Lower leg skin (tissue), 4 donors: ENCODE data around the gene POLR2B. TPM values are rescaled to one million over a fixed set of nuclear protein-coding genes. Genes with fewer than 3 reads are reported as not detected.
"Not testable (repeated sequence)": the region's sequence is repeated elsewhere in the genome, so short reads cannot be mapped to it uniquely, and the experiment has no call there.

ENCODE experiments used
- DNase-seq, 2 donors: peaks; one replicate each; pipeline ENCODE4 v3.0.0-alpha.2; 2019; ENCODE audit warnings: low spot score in 2 of 2
- H3K4me3 ChIP-seq: fragments of 200-600 bp; sonication (generic); 2 replicates; pipeline ENCODE4 v1.5.1; 2017; ENCODE audit warnings: mild to moderate bottlenecking, low read depth; ENCODE audit not compliant: poor library complexity, severe bottlenecking
- POLR2A ChIP-seq, 2 donors: fragments of 450-650 bp; IDR thresholded peaks; one replicate each; pipeline ENCODE4 v1.6.1; 2016 to 2017; ENCODE audit warnings: antibody characterized with exemption in 2 of 2, mild to moderate bottlenecking in 1 of 2, moderate library complexity in 1 of 2
- WGBS, 2 donors: methylation state at CpG; one replicate each; pipeline ENCODE4 v1.1.5; 2018; 5-methylcytosine and 5-hydroxymethylcytosine counted together
- intact Hi-C: fragments of 100-400 bp; cut with DNase I; formaldehyde crosslinking; loops from one replicate; pipeline ENCODE4 v1.15.0; 2023; ENCODE audit warnings: low total_unique reads
- total RNA-seq, 4 donors: library from RNA; depleted of rRNA; stranded (reverse); fragments of >200 nt; gene quantifications; one replicate each; pipeline ENCODE4 v1.1.0, GENCODE V29; 2016
- TF ChIP-seq, protein P1 (sequence below), 3 donors: fragments of 450-650 bp; IDR thresholded peaks; one replicate each; pipeline ENCODE4 v1.5.1; 2016; ENCODE audit warnings: antibody characterized with exemption in 3 of 3, mild to moderate bottlenecking in 3 of 3, moderate library complexity in 2 of 3

Gene POLR2B
- total RNA-seq, 4 donors from 2014 or later, result 47.5 to 109 (median 75.1) TPM

DNA sequence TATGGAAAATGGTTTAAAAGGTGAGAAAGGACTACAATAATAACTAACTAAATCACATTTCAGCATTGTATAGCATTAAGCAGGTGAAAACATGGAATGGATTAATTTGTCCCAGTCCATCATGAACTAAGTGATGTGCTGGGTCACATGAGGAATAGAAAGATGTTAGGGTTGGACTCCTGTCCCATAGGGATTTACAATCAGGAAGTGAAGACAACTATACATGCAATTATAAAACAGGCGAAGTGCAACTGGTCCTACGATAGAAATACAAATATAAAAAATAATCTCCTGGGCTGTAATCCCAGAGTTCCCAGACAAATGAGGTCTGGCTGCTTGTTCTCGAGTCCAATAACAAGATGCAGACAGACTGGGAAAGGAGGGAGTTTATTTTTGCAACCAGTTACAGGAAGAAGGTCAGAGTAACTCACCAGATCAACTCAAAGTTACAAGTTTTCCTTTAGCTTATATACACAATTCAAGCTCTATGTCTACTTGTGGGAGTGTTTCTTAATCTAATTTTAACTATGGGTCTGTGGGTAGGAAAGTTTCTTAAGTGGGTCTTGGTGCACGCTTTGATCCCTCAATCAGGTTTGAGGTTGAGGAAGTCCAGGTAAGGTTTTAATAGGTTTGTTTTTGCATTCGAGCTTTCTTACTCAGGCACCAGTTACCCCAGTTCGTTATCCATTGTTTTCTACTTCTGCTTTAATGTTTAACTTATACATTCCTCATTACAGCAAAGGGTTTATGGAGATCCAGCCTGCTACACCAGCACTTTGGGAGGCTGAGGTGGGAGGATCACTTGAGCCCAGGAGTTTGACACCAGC, 81.4 kb downstream of the POLR2B start:
- DNase-seq, result no peak
- TF ChIP-seq POLR2A (IDR thresholded peaks at IDR 0.05), result no peak
- TF ChIP-seq, protein P1, sequence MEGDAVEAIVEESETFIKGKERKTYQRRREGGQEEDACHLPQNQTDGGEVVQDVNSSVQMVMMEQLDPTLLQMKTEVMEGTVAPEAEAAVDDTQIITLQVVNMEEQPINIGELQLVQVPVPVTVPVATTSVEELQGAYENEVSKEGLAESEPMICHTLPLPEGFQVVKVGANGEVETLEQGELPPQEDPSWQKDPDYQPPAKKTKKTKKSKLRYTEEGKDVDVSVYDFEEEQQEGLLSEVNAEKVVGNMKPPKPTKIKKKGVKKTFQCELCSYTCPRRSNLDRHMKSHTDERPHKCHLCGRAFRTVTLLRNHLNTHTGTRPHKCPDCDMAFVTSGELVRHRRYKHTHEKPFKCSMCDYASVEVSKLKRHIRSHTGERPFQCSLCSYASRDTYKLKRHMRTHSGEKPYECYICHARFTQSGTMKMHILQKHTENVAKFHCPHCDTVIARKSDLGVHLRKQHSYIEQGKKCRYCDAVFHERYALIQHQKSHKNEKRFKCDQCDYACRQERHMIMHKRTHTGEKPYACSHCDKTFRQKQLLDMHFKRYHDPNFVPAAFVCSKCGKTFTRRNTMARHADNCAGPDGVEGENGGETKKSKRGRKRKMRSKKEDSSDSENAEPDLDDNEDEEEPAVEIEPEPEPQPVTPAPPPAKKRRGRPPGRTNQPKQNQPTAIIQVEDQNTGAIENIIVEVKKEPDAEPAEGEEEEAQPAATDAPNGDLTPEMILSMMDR (IDR thresholded peaks at IDR 0.05), result no peak
- no peak overlapping the region for H3K4me3 ChIP-seq
- intact Hi-C loops, result no loop called here
- 57 to 63% methylated on average over 6 of the region's 6 CpGs for WGBS, 2 donors

DNA sequence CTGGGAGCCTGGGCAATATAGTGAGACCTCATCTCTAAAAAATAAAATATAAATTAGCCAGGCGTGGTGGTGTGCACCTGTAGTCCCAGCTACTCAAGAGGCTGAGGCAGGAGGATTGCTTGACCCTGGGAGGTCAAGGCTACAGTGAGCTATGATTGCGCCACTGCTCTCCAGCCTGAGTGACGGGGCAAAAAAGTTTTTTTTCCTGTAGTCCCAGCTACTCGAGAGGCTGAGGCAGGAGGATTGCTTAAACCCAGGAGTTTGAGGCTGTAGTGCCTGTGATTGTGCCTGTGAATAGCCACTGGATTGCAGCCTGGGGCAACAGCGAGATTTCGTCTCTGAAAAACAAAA, 82.0 kb downstream of the POLR2B start:
- WGBS, 2 donors, result 73 to 83% methylated on average over 6 of the region's 6 CpGs
- intact Hi-C loops, DNase-seq, H3K4me3 ChIP-seq: not testable (repeated sequence)

DNA sequence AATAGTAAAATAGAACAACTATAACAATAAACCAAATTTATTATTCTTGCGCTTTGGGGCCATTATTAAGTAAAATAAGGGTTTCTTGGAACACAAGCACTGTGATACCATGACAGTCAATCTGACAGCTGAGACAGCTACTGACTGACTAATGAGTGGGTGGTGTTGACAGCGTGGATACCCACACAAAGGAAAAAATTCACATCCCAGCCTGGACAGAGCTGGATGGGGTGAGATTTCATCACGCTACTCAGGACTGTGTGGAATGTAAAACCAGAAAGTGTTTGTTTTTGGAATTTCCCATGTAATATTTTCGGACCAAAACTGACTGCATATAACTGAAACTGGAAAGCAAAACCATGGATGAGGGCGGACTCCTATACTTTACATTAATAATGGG, 82.7 kb downstream of the POLR2B start:
- no peak for DNase-seq
- no peak overlapping the region for H3K4me3 ChIP-seq
- intact Hi-C loops, result no loop called here
- 62 to 64% methylated on average over 5 of the region's 5 CpGs for whole genome bisulfite sequencing, 2 donors
- TF ChIP-seq POLR2A (IDR thresholded peaks at IDR 0.05), result no peak
- TF ChIP-seq, protein P1 (IDR thresholded peaks at IDR 0.05), result no peak

DNA sequence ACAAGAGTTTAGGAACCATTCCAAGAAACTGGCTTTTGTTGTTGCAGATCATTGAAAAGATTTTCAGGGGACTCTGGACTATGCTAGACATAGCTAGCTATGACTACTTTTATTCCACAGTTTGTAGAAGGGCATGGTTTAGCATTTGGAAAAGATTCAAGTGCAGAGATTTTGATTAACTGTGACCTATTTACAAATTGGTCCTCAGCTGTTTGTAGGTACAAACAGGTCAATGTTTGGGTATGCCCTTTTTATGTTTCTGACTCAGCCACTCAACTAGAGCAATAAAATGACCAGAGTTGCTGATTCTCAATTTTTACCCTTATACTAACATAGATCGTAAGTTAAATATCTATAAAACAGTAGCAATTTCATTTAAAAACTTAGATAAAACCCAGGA, 84.8 kb downstream of the POLR2B start:
- no peak for DNase-seq
- WGBS, 2 donors, result 94 to 98% methylated on average over 1 of the region's 1 CpG
- intact Hi-C loops, result no loop called here
- no peak overlapping the region for H3K4me3 ChIP-seq
- TF ChIP-seq, protein P1 (IDR thresholded peaks at IDR 0.05), result no peak
- TF ChIP-seq POLR2A (IDR thresholded peaks at IDR 0.05), result no peak

DNA sequence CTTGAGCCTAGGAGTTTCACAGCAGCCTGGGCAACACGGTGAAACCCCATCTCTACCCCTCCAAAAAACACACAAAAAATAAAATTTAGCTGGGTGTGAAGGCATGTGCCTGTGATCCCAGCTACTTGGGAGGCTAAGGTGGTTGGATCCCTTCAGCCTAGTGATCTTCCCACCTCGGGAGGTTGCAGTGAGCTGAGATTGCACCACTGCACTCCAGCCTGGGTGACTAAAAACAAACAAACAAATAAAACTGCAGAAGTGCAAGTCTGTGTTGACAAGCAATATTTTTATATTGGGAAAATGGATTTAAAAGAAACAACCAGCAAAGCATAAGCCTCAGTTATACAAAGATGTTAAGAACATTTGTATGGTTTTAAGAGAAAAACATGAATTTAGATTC, 85.4 kb downstream of the POLR2B start:
- H3K4me3 ChIP-seq, result no peak overlapping the region
- intact Hi-C loops, result no loop called here
- TF ChIP-seq, protein P1 (IDR thresholded peaks at IDR 0.05), result no peak
- TF ChIP-seq POLR2A (IDR thresholded peaks at IDR 0.05), result no peak
- WGBS, 2 donors, result 73 to 79% methylated on average over 2 of the region's 2 CpGs
- DNase-seq, result no peak

DNA sequence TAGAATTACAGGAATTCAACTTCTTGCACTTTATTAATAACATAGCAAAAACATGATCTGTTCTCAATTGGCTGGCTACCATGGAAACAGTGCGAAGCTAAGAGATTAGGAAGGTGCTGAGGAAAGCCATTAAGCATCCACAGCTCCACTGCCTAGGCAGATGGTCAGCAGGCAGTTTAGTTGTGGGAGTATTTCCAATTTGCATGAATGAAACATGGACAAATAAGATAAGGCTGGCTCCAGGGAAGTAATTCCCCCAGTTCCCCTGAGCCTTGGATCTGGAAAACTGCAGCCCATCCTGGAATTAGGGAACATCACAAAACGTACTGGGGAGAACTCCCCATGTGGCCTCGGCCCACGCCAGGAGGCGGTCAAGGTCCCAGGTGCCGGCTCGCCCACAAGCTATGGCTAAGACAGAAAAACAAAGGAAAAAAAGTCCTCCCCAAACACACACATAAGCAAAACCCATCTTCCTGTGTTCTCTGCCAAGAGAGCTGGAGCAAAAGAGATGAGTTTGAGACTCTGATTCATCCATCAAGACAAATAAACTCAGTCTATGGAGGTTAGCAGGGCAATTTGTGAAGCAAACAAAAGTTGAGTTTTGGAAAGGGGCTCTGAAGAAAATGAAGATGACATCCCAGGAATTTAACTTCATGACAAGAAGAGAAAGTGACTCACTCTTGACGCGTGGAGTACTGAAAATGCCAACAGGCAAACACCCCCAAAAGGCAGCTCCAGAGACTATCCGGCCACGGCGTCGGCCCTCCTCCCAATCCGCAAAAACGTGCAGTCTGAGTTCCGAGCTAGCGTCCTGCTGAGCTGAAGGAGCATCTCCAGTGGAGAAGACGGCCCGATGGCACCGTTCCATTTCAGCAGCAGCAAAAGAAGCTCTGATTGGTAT, 86.4 kb downstream of the POLR2B start:
- WGBS, 2 donors, result 46 to 62% methylated on average over 20 of the region's 20 CpGs
- TF ChIP-seq POLR2A (IDR thresholded peaks at IDR 0.05), result no peak
- TF ChIP-seq, protein P1 (IDR thresholded peaks at IDR 0.05), result no peak
- DNase-seq, result no peak
- intact Hi-C loops, result no loop called here
- H3K4me3 ChIP-seq, result no peak overlapping the region
